ENCODE measurements around the gene MDGA2.
"Not testable (repeated sequence)": the region's sequence is repeated elsewhere in the genome, so short reads cannot be mapped to it uniquely, and the experiment has no call there.

- TF ChIP-seq CTCF (IDR thresholded peaks at IDR 0.05 in 2 of 3, conservative IDR thresholded peaks at IDR 0.05 in 1 of 3; ENCODE audit: borderline replicate concordance in 1 of 3, insufficient read depth in 1 of 3, low read depth in 2 of 3, low read length in 2 of 3); EZH2 (IDR thresholded peaks at IDR 0.05); SIN3A (IDR thresholded peaks at IDR 0.05; ENCODE audit: low read depth); CEBPB (IDR thresholded peaks at IDR 0.05; ENCODE audit: low read depth); POLR2A (IDR thresholded peaks at IDR 0.05; ENCODE audit: borderline replicate concordance, extremely low read depth, insufficient read depth, insufficient read length); FOSL1 (IDR thresholded peaks at IDR 0.05; ENCODE audit: low read depth); ZNF274 (IDR thresholded peaks at IDR 0.05; ENCODE audit: low read depth, low read length); SP1 (IDR thresholded peaks at IDR 0.05; ENCODE audit: low read depth): not testable (repeated sequence)
These were observed 432.8 kb downstream of the MDGA2 start for GRCh38 chr14:47242579-47242978.
